ENCODE results near the gene SPRR1B. TPM values are rescaled to one million over a fixed set of nuclear protein-coding genes. Genes with fewer than 3 reads are reported as not detected.

Gene SPRR1B
- total and polyA plus RNA-seq, 9 of the 15 experiments (the other 6 are each of a cell fraction or from before 2014, with no cell fraction given) = not detected

GRCh38 chr1:153058826-153059784, 28.1 kb downstream of the SPRR1B start (continued):
- TF ChIP-seq FOXJ2 (tag; IDR thresholded peaks at IDR 0.05) = no peak
- TF ChIP-seq POLR2AphosphoS5 (IDR thresholded peaks at IDR 0.05; ENCODE audit: control insufficient read depth, insufficient read depth, low read depth, low read length) = peak; percentile 85
- TF ChIP-seq ZFPM2 (CRISPR knock-in tag; IDR thresholded peaks at IDR 0.05) = no peak
- no peak for TF ChIP-seq MECOM (CRISPR knock-in tag; IDR thresholded peaks at IDR 0.05)
- TF ChIP-seq GATAD2A (IDR thresholded peaks at IDR 0.05) = no peak
- no peak for TF ChIP-seq DEAF1 (CRISPR knock-in tag; IDR thresholded peaks at IDR 0.05)
- no peak for TF ChIP-seq RBM34 (IDR thresholded peaks at IDR 0.05; ENCODE audit: borderline replicate concordance, insufficient read depth, low read length)
- no peak for TF ChIP-seq ZNF445 (CRISPR knock-in tag; IDR thresholded peaks at IDR 0.05; ENCODE audit: low read depth)
- peak; percentile 62 for TF ChIP-seq PRDM10 (IDR thresholded peaks at IDR 0.05; ENCODE audit: partially characterized antibody)
- TF ChIP-seq ZNF253 (CRISPR knock-in tag; conservative IDR thresholded peaks at IDR 0.05) = no peak
- no peak for TF ChIP-seq SREBF2 (CRISPR knock-in tag; IDR thresholded peaks at IDR 0.05)
- no peak for TF ChIP-seq PYGO2 (tag; IDR thresholded peaks at IDR 0.05)
- peak; percentile 72 for TF ChIP-seq HMBOX1 (IDR thresholded peaks at IDR 0.05)
- no peak for TF ChIP-seq THRB (CRISPR knock-in tag; conservative IDR thresholded peaks at IDR 0.05)
- no peak for TF ChIP-seq MCM2 (IDR thresholded peaks at IDR 0.05; ENCODE audit: low read depth)
- peak; percentile 90 for TF ChIP-seq STAT5A (IDR thresholded peaks at IDR 0.05; ENCODE audit: borderline replicate concordance, low read length)
- no peak for TF ChIP-seq ETV5 (CRISPR knock-in tag; IDR thresholded peaks at IDR 0.05; ENCODE audit: low read depth)
- no peak for TF ChIP-seq THRAP3 (IDR thresholded peaks at IDR 0.05; ENCODE audit: borderline replicate concordance)
- no peak for TF ChIP-seq ETV6 (IDR thresholded peaks at IDR 0.05; ENCODE audit: borderline replicate concordance in 1 of 2, low read depth in 2 of 2, low read length in 1 of 2)
- no peak for TF ChIP-seq ETV6 (CRISPR knock-in tag; IDR thresholded peaks at IDR 0.05; ENCODE audit: borderline replicate concordance)
- TF ChIP-seq NUFIP1 (IDR thresholded peaks at IDR 0.05; ENCODE audit: partially characterized antibody) = no peak
